ENCODE data around the gene DSEL. TPM values are rescaled to one million over a fixed set of nuclear protein-coding genes. Genes with fewer than 3 reads are reported as not detected.

Gene DSEL
- total RNA-seq, 4 donors from 2014 or later = 2.9 to 6.3 (median 4.9) TPM

- DNase-seq (ENCODE audit: low spot score in 2 of 2) = no peak
- intact Hi-C loops (cut with DNase I; ENCODE audit: low total_unique reads) = no loop called here
- H3K4me3 ChIP-seq (ENCODE audit: low read depth, poor library complexity, severe bottlenecking) = no peak overlapping the region
- WGBS, 2 donors = 75 to 79% methylated on average over 3 of the region's 3 CpGs
- TF ChIP-seq CTCF (IDR thresholded peaks at IDR 0.05) = no peak
- TF ChIP-seq POLR2A (IDR thresholded peaks at IDR 0.05) = no peak
These were observed 15.9 kb downstream of the DSEL start for GRCh38 chr18:67500522-67501205.

GRCh38 chr18:67496469-67496868 is 20.1 kb downstream of the DSEL start:
- TF ChIP-seq POLR2A (IDR thresholded peaks at IDR 0.05) = no peak
- no peak overlapping the region for H3K4me3 ChIP-seq (ENCODE audit: low read depth, poor library complexity, severe bottlenecking)
- WGBS, 2 donors = 74 to 77% methylated on average over 4 of the region's 4 CpGs
- no peak for DNase-seq (ENCODE audit: low spot score in 2 of 2)
- intact Hi-C loops (cut with DNase I; ENCODE audit: low total_unique reads) = no loop called here

GRCh38 chr18:67486534-67486933 is 30.0 kb downstream of the DSEL start:
- TF ChIP-seq POLR2A (IDR thresholded peaks at IDR 0.05) (no peak), CTCF (IDR thresholded peaks at IDR 0.05) (no peak)
- no peak for DNase-seq (ENCODE audit: low spot score in 2 of 2)
- intact Hi-C loops (cut with DNase I; ENCODE audit: low total_unique reads) = no loop called here
- no peak overlapping the region for H3K4me3 ChIP-seq (ENCODE audit: low read depth, poor library complexity, severe bottlenecking)

- WGBS, 2 donors = 78 to 84% methylated on average over 3 of the region's 3 CpGs
- intact Hi-C loops (cut with DNase I; ENCODE audit: low total_unique reads) = no loop called here
- TF ChIP-seq CTCF (IDR thresholded peaks at IDR 0.05) (no peak), POLR2A (IDR thresholded peaks at IDR 0.05) (no peak)
- no peak overlapping the region for H3K4me3 ChIP-seq (ENCODE audit: low read depth, poor library complexity, severe bottlenecking)
- no peak for DNase-seq (ENCODE audit: low spot score in 2 of 2)
These were observed 30.9 kb downstream of the DSEL start for GRCh38 chr18:67485655-67486054.

GRCh38 chr18:67484458-67484857 is 32.1 kb downstream of the DSEL start:
- intact Hi-C loops (cut with DNase I; ENCODE audit: low total_unique reads) = no loop called here
- 89 to 92% methylated on average over 2 of the region's 2 CpGs for WGBS, 2 donors
- TF ChIP-seq CTCF (IDR thresholded peaks at IDR 0.05) (no peak), POLR2A (IDR thresholded peaks at IDR 0.05) (no peak)
- DNase-seq (ENCODE audit: low spot score in 2 of 2) = no peak
- H3K4me3 ChIP-seq (ENCODE audit: low read depth, poor library complexity, severe bottlenecking) = peak overlapping the region; percentile 15

- no peak overlapping the region for H3K4me3 ChIP-seq (ENCODE audit: low read depth, poor library complexity, severe bottlenecking)
- intact Hi-C loops (cut with DNase I; ENCODE audit: low total_unique reads) = no loop called here
- whole genome bisulfite sequencing, 2 donors = 86 to 89% methylated on average over 6 of the region's 6 CpGs
- no peak for DNase-seq (ENCODE audit: low spot score in 2 of 2)
- TF ChIP-seq POLR2A (IDR thresholded peaks at IDR 0.05) (no peak), CTCF (IDR thresholded peaks at IDR 0.05) (no peak)
These were observed 32.6 kb downstream of the DSEL start for GRCh38 chr18:67483952-67484351.
